Fibroblast of mammary gland (primary cell): Measurements from ENCODE around the gene CARS2.
"Not testable (repeated sequence)": the region's sequence is repeated elsewhere in the genome, so short reads cannot be mapped to it uniquely, and the experiment has no call there.

Experiments used
- DNase-seq: peaks from one replicate; pipeline ENCODE4 v3.0.0-alpha.2; 2010; ENCODE audit warnings: low read depth
- H3K4me3 ChIP-seq: 2 replicates; pipeline ENCODE4 v1.5.1; 2011; ENCODE audit warnings: low read depth, mild to moderate bottlenecking, low read length, moderate library complexity; ENCODE audit not compliant: control insufficient read depth
- CTCF ChIP-seq: conservative IDR thresholded peaks from 2 replicates; pipeline ENCODE4 v1.5.1; 2011; ENCODE audit warnings: low read depth, low read length, inconsistent platforms; ENCODE audit not compliant: control insufficient read depth, insufficient read depth

Gene CARS2

GRCh38 chr13:110610955-110611595 is 94.8 kb downstream of the CARS2 start:
- no peak for DNase-seq
- TF ChIP-seq CTCF = no peak
- no peak overlapping the region for H3K4me3 ChIP-seq

GRCh38 chr13:110607675-110608224 is 98.2 kb downstream of the CARS2 start:
- no peak overlapping the region for H3K4me3 ChIP-seq
- no peak for TF ChIP-seq CTCF
- DNase-seq = no peak

- H3K4me3 ChIP-seq, DNase-seq: not testable (repeated sequence)
Observed at GRCh38 chr13:110606281-110606680, 99.6 kb downstream of the CARS2 start.

- DNase-seq = no peak
- no peak for TF ChIP-seq CTCF
- H3K4me3 ChIP-seq = no peak overlapping the region
Observed at GRCh38 chr13:110605132-110605531, 100.8 kb downstream of the CARS2 start.

- H3K4me3 ChIP-seq = no peak overlapping the region
- no peak for DNase-seq
- TF ChIP-seq CTCF = no peak
Observed at GRCh38 chr13:110600980-110601379, 104.9 kb downstream of the CARS2 start.

- H3K4me3 ChIP-seq = no peak overlapping the region
- DNase-seq = no peak
- TF ChIP-seq CTCF = no peak
Observed at GRCh38 chr13:110600261-110600819, 105.6 kb downstream of the CARS2 start.

- no peak for TF ChIP-seq CTCF
- no peak for DNase-seq
- H3K4me3 ChIP-seq = no peak overlapping the region
Observed at GRCh38 chr13:110597041-110597689, 108.8 kb downstream of the CARS2 start.
